GM12864 (cell line): ENCODE data around the gene GPR39.

Source experiments
- DNase-seq: peaks from one replicate; pipeline ENCODE4 v3.0.0-alpha.2; 2011; ENCODE audit warnings: low read depth
- H3K4me3 ChIP-seq: 2 replicates; pipeline ENCODE4 v1.5.1; 2011; ENCODE audit warnings: mild to moderate bottlenecking, low read depth, low read length, control low read depth
- CTCF ChIP-seq: IDR thresholded peaks from 2 replicates; pipeline ENCODE4 v1.5.1; 2011; ENCODE audit warnings: low read depth, mild to moderate bottlenecking, moderate library complexity, low read length, control low read depth, inconsistent platforms; ENCODE audit errors: missing control alignments

GPR39 gene

GRCh38 chr2:132439703-132440398 is 23.2 kb downstream of the GPR39 start:
- TF ChIP-seq CTCF, result no peak
- DNase-seq, result no peak
- no peak overlapping the region for H3K4me3 ChIP-seq

- H3K4me3 ChIP-seq, result no peak overlapping the region
- TF ChIP-seq CTCF, result no peak
- DNase-seq, result no peak
These were observed 24.4 kb downstream of the GPR39 start for GRCh38 chr2:132441051-132441450.

GRCh38 chr2:132442278-132442677 is 25.7 kb downstream of the GPR39 start:
- H3K4me3 ChIP-seq, result no peak overlapping the region
- no peak for DNase-seq

GRCh38 chr2:132443106-132443505 is 26.5 kb downstream of the GPR39 start:
- no peak overlapping the region for H3K4me3 ChIP-seq
- DNase-seq, result no peak
- TF ChIP-seq CTCF, result no peak

More at GRCh38 chr2:132442278-132442677, 25.7 kb downstream of the GPR39 start:
- TF ChIP-seq CTCF, result no peak

- no peak overlapping the region for H3K4me3 ChIP-seq
- TF ChIP-seq CTCF, result no peak
- no peak for DNase-seq
These were observed 29.8 kb downstream of the GPR39 start for GRCh38 chr2:132446444-132446843.

- no peak overlapping the region for H3K4me3 ChIP-seq
- DNase-seq, result no peak
- no peak for TF ChIP-seq CTCF
These were observed 31.7 kb downstream of the GPR39 start for GRCh38 chr2:132448331-132448730.

- TF ChIP-seq CTCF, result peak; percentile 23
- DNase-seq, result no peak
- H3K4me3 ChIP-seq, result no peak overlapping the region
These were observed 32.2 kb downstream of the GPR39 start for GRCh38 chr2:132448771-132449170.
